Measurements from ENCODE around the gene DENND6B.
"Not testable (repeated sequence)": the region's sequence is repeated elsewhere in the genome, so short reads cannot be mapped to it uniquely, and the experiment has no call there.

DENND6B gene, protein sequence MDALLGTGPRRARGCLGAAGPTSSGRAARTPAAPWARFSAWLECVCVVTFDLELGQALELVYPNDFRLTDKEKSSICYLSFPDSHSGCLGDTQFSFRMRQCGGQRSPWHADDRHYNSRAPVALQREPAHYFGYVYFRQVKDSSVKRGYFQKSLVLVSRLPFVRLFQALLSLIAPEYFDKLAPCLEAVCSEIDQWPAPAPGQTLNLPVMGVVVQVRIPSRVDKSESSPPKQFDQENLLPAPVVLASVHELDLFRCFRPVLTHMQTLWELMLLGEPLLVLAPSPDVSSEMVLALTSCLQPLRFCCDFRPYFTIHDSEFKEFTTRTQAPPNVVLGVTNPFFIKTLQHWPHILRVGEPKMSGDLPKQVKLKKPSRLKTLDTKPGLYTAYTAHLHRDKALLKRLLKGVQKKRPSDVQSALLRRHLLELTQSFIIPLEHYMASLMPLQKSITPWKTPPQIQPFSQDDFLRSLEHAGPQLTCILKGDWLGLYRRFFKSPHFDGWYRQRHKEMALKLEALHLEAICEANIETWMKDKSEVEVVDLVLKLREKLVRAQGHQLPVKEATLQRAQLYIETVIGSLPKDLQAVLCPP

DNA sequence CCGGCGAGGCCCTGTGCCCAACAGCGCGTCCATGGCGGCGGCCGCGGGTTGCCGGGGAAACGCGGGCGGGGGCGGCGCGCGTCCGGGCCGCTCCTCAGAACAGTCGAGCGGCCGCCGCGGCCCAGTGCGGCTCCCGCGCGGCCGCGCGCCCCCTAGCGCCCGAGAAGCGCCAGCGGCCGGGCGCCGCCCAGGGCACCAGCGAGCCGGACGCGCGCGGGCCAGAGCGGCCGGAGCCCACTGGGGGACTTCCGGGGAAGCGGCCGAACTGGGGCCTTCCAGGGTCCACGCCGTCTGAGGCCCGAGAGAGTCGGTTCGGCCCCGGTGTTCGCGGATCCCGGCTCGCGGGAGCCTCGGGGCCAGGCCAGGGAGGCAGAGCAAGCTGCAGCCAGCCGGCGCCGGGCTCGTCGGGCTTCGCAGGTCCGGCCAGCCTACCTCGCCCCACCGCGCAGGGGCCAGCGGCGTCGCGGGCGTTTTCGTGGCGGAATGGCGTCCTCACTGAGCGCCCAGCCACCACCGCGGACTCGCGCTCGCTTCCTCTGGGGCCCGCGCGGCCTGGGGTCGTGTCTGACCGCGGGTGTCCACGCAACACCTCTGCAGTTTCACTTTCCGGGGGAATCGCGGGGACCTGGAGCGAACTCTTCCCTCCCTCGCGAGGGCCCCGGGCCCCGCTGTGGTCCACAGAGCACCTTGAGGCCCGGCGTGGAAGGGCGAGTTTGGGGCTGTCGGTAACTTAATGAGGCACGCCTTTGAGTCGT, at the start of gene DENND6B:
TSS of gene DENND6B (minus strand) at position 57 of the 755 bp plus-strand sequence. CDS start at position 33, 24 bp downstream.
- H3K27ac Mint-ChIP-seq: peak within 1 kb of the TSS; percentile 55
- peaks cover 58% of the 10 kb centered on the region for H3K27me3 Mint-ChIP-seq
- H3K9me3 Mint-ChIP-seq: no peaks in the 10 kb centered on the region
- H3K4me3 Mint-ChIP-seq: peak within 1 kb of the TSS; percentile 79
- H3K36me3 Mint-ChIP-seq: no peaks in the 10 kb centered on the region
- CTCF ChIA-PET: interaction anchor here (0.6 to 4.5 kb wide), 9 partner anchors 9 to 171 kb away, joined by 3 to 23 read pairs (median 4); no protein-coding TSS in a partner anchor
- DNase-seq: peak; percentile 74
- H3K4me1 Mint-ChIP-seq: peaks cover 13% of the 10 kb centered on the region

DNA sequence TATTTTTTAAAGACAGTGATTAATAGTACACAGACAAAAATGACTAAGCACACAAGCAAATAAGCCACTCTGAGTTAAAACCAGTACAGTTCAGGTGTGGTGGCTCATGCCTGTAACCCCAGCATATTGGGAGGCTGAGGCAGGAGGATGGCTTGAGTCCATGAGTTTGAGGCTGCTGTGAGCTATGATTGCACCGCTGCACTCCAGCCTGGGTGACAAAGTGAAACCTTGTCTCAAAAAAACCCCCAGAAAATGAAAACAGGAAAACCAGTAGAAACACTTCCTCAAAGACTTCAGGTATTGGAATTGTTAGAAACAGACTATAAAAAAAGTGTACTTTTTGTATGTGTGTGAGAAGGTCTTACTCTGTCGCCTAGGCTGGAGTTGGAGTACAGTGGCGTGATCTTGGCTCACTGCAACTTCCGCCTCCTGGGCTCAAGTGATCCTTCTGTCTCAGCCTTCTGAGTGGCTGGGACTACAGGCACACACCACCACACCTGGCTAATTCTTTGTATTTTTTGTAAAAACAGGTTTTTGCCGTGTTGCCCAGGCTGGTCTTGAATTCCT, 49.4 kb upstream of the DENND6B start:
- Mint-ChIP-seq H3K4me3 (no peak overlapping the region), H3K9me3 (no peaks in the 10 kb centered on the region), H3K27me3 (no peaks in the 10 kb centered on the region), H3K36me3 (peaks cover 35% of the 10 kb centered on the region), H3K27ac (peak overlapping the region; percentile 83), H3K4me1 (peaks cover 17% of the 10 kb centered on the region)
- DNase-seq: peak; percentile 27
- CTCF ChIA-PET: interaction anchor here (1.5 kb wide), 1 partner anchor 10 kb away, joined by 5 read pairs; no protein-coding TSS in a partner anchor

DNA sequence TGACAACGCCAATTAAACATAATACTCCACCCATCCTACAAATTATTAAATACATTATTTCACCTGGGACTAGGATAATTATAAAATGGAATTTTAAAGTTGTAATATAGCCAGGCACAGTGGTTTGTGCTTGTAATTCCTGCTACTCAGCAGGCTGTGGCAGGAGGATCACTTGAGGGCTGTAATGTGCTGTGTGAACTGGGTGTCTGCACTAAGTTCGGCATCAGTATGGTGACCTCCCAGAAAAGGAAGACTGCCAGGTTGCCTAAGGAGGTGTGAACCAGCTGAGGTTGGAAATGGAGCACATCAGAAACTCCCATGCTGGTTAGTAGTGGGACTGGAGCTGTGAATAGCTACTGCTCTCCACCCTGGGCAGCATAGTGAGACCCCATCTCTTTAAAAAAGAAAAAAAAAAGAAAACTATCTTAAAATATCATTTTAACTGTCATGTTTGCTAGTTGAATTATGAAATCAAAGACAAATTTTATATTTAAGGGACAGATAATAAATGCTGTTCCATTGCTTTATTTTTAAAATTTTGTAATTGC, 44.4 kb upstream of the DENND6B start:
- no peak overlapping the region for H3K4me3 Mint-ChIP-seq
- H3K27ac Mint-ChIP-seq: no peak overlapping the region
- CTCF ChIA-PET: interaction anchor here (0.7 to 1.2 kb wide), 2 partner anchors 42 to 120 kb away, joined by 3 read pairs; no protein-coding TSS in a partner anchor
- no peaks in the 10 kb centered on the region for H3K9me3 Mint-ChIP-seq
- H3K4me1 Mint-ChIP-seq: peaks cover 12% of the 10 kb centered on the region
- H3K36me3 Mint-ChIP-seq: peaks cover 37% of the 10 kb centered on the region
- H3K27me3 Mint-ChIP-seq: no peaks in the 10 kb centered on the region
- no peak for DNase-seq

DNA sequence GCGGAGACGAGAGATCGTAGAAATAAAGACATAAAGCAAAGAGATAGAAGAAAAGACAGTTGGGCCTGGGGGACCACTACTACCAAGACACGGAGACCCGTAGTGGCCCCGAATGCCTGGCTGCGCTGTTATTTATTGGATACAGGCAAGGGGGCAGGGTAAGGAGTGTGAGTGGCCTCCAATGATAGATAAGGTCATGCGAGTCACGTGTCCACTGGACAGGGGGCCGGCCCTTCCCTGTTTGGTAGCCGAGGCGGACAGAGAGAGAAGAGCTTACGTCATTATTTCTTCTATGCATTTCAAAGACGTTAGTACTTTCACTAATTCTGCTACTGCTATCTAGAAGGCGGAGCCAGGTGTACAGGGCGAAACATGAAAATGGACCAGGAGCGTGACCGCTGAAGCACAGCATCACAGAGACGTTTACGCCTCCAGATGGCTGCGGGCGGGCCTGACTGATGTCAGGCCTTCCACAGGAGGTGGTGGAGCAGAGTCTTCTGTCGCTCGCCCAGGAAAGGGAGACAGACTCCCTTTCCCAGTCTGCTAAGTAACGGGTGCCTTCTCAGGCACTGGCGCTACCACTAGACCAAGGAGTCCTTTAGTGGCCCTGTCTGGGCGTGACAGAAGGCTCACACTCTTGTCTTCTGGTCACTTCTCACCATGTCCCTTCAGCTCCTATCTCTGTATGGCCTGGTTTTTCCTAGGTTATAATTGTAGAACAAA, 41.1 kb upstream of the DENND6B start:
- Mint-ChIP-seq H3K4me3 (no peak overlapping the region), H3K36me3 (peaks cover 27% of the 10 kb centered on the region), H3K4me1 (no peaks in the 10 kb centered on the region), H3K9me3 (no peaks in the 10 kb centered on the region), H3K27ac (no peak overlapping the region), H3K27me3 (no peaks in the 10 kb centered on the region)
- CTCF ChIA-PET: interaction anchor here (0.8 kb wide), 1 partner anchor 130 kb away, joined by 3 read pairs; no protein-coding TSS in a partner anchor
- no peak for DNase-seq

DNA sequence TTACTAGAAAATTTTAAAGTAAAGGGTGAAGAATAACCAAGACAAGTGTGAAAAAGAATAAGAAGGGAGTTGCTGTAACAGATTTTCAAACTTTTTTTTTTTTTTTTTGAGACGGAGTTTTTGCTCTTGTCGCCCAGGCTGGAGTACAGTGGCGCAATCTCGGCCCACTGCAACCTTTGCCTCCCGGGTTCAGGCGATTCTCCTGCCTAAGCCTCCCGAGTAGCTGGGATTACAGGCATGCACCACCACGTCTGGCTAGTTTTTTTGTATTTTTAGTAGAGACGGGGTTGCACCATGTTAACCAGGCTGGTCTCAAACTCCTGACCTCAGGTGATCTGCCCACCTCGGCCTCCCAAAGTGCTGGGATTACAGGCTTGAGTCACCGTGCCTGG, 37.0 kb upstream of the DENND6B start:
- peaks cover 18% of the 10 kb centered on the region for H3K4me1 Mint-ChIP-seq
- H3K9me3 Mint-ChIP-seq, H3K27ac Mint-ChIP-seq, CTCF ChIA-PET, DNase-seq, H3K27me3 Mint-ChIP-seq, H3K4me3 Mint-ChIP-seq: not testable (repeated sequence)
- H3K36me3 Mint-ChIP-seq: peaks cover 37% of the 10 kb centered on the region

DNA sequence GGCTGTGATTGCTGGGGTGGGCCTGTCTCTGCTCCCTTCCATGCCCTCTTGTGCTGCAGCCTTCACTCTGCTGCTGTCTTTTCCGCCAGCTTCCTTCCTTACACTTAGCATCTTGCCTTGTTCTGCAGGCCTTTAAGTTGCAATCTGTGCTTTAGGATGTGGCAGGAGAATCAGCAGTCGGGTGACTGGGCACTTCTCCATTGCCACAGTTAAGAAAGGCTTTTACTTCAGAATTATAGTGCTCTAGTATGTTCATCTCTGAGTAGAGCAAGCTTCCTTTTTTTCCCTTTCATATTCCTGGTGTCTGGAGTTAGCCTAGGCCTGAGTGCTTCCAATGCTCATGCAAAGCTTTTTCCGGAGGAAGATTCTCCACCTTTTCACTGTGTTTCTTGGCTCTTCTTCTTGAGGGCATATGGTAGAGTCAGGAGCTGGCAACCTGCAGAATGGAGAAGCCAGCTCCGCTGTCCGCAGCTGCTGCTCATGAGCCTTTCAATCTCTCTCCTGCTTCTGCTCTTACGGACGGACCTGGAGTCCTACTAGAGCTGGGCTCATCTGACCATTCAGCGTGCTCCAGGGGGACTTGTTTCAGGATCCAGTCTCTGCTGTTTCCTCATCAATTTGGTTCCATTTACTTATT, 36.5 kb upstream of the DENND6B start:
- Mint-ChIP-seq H3K27me3 (no peaks in the 10 kb centered on the region), H3K4me3 (no peak overlapping the region), H3K9me3 (no peaks in the 10 kb centered on the region), H3K36me3 (peaks cover 34% of the 10 kb centered on the region), H3K27ac (no peak overlapping the region), H3K4me1 (peaks cover 18% of the 10 kb centered on the region)
- CTCF ChIA-PET: no interaction called here
- no peak for DNase-seq

DNA sequence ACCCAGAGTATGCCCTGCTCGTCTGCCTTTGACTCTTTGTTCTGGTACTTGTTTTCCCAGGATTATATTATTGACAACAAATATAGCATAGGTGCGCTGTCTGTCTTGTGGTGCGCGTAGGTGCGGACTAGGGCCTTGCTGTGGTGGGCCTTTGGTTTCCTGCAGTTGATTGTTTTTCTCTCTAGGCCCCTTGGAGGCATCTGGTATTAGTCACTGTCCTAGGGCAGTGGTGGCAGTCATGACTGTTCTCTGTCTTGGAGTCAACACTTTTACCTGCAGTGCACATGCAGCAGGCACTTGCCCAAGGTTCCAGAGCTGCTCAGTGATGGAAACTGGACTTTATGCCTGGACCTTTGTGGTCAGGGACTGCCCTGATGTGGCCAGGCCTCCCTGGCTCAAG, 34.9 kb upstream of the DENND6B start:
- H3K4me1 Mint-ChIP-seq: peaks cover 25% of the 10 kb centered on the region
- CTCF ChIA-PET: interaction anchor here (1.6 kb wide), 1 partner anchor 16 kb away, joined by 4 read pairs; no protein-coding TSS in a partner anchor
- no peaks in the 10 kb centered on the region for H3K9me3 Mint-ChIP-seq
- no peak for DNase-seq
- H3K4me3 Mint-ChIP-seq: no peak overlapping the region
- H3K36me3 Mint-ChIP-seq: peaks cover 28% of the 10 kb centered on the region
- no peaks in the 10 kb centered on the region for H3K27me3 Mint-ChIP-seq
- H3K27ac Mint-ChIP-seq: peak overlapping the region; percentile 59

DNA sequence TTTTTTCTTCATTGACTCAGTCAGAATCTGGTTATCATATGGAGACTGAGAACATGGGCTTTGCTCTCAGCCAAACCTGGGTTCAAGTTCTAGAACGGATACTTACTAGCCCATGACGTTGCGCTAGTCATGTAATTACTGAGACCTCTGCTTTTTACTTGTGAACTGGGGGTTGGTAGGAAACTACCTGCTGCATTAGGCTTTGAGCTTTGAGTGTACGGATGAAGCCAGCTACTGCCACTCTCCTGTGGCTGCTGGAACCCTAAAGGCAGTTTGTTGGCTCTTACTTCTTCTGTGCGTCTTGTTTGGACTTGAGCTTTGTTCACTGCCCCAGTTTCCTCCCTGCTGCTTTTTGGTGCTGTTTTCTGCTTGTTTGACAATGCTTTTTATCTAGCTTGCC, 34.4 kb upstream of the DENND6B start:
- Mint-ChIP-seq H3K9me3 (no peaks in the 10 kb centered on the region), H3K27ac (no peak overlapping the region), H3K4me3 (no peak overlapping the region), H3K27me3 (no peaks in the 10 kb centered on the region), H3K4me1 (peaks cover 25% of the 10 kb centered on the region), H3K36me3 (peaks cover 30% of the 10 kb centered on the region)
- CTCF ChIA-PET: interaction anchor here (1.6 kb wide), 1 partner anchor 17 kb away, joined by 4 read pairs; no protein-coding TSS in a partner anchor
- DNase-seq: no peak

DNA sequence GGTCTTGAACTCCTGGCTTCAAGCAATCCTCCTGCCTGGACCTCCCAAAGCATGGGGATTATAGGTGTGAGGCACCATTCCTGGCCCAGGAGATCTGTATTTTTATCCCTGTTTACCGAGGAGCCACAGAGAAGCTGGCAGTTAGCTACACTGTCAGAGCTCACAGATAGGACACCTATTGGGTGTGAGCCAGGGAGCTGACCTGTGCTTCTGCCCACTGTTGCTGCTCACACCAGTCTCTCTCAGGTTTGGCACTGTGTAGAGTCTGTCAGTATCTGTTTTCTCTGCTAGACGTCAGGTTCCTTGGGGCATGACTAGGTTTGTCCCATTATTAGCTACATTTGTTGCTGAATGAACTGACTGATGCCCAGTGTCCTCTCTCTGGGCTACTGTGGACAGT, 33.8 kb upstream of the DENND6B start:
- Mint-ChIP-seq H3K36me3 (peaks cover 28% of the 10 kb centered on the region), H3K27ac (no peak overlapping the region), H3K9me3 (no peaks in the 10 kb centered on the region), H3K4me3 (no peak overlapping the region), H3K27me3 (no peaks in the 10 kb centered on the region), H3K4me1 (peaks cover 25% of the 10 kb centered on the region)
- no peak for DNase-seq
- CTCF ChIA-PET: interaction anchor here (1.6 kb wide), 1 partner anchor 18 kb away, joined by 4 read pairs; no protein-coding TSS in a partner anchor

DNA sequence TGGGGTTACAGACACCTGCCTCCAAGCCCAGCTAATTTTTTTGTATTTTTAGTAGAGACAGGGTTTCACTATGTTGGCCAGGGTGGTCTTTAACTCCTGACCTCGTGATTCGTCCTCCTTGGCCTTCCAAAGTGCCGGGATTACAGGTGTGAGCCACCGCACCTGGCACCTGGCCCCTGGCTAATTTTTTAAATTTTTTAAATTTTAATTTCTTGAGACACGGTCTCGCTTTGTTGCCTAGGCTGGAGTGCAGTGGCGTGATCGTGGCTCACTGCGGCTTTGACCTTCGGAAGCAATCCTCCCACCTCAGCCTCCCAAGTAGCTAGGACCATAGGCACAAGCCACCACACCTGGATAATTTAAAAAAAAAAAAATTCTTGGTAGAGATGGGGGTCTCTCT, 30.9 kb upstream of the DENND6B start:
- no peaks in the 10 kb centered on the region for H3K27me3 Mint-ChIP-seq
- H3K36me3 Mint-ChIP-seq: peaks cover 31% of the 10 kb centered on the region
- H3K4me1 Mint-ChIP-seq: peaks cover 25% of the 10 kb centered on the region
- no peaks in the 10 kb centered on the region for H3K9me3 Mint-ChIP-seq
- CTCF ChIA-PET: no interaction called here
- H3K4me3 Mint-ChIP-seq: no peak overlapping the region
- no peak for DNase-seq
- no peak overlapping the region for H3K27ac Mint-ChIP-seq

DNA sequence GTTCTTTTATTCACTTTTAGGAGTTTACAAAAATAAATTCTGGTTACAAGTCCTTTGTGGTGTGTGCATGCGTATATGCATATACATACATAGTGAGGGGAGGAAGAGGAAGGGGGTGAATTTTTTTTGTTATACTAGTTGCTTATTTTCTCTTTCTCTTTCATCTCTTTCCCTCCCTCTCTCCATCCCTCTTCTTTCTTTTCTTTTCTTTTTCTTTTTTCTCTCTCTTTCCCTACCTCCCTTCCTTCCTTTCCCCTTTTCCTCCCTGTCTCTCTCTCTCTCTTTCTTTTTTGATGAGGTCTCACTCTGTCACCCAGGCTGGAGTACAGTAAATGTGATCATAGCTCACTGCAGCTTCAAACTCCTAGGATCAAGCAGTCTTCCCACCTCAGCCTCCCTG, 30.4 kb upstream of the DENND6B start:
- Mint-ChIP-seq H3K27ac (no peak overlapping the region), H3K4me3 (no peak overlapping the region), H3K9me3 (no peaks in the 10 kb centered on the region), H3K4me1 (peaks cover 25% of the 10 kb centered on the region), H3K36me3 (peaks cover 33% of the 10 kb centered on the region), H3K27me3 (no peaks in the 10 kb centered on the region)
- DNase-seq: no peak
- CTCF ChIA-PET: no interaction called here

DNA sequence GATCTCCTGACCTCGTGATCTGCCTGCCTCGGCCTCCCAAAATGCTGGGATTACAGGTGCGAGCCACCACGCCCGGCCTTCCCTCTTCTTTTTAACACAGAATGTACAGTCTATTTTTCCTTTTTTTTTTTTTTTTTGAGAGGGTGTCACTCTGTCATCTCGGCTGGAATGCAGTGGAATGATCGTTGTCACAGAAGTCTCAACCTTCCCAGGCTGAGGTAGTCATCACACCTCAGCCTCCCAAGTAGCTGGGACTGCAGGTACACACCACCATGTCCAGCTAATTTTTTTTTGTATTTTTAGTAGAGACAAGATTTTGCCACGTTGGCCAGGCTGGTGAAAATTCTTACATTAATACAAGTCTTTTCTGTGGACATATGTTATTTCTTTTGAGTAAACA, 29.4 kb upstream of the DENND6B start:
- no peak overlapping the region for H3K4me3 Mint-ChIP-seq

DNA sequence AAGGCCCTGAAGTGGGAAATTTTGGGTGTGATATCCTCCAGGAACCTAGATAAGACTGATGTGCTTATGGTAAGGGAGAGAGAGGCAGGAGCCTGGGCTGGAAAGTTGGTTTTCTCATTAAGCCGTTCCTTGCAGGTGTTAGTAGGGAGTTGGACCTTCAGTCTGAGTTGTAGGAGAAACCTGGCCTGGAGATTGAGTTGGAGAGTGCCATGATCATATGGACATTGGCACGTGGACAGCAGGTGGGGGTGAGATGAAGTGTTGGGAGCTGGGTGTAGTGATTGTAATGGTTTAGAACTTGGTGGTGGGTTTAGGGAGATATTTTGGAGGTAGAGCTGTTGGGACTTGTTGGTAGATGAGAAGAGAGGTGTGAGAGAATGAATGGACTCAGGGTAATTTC, 21.2 kb upstream of the DENND6B start:
- no peak for DNase-seq
- CTCF ChIA-PET: no interaction called here
- Mint-ChIP-seq H3K27ac (no peak overlapping the region), H3K36me3 (peaks cover 6% of the 10 kb centered on the region), H3K9me3 (no peaks in the 10 kb centered on the region), H3K27me3 (no peaks in the 10 kb centered on the region), H3K4me1 (no peaks in the 10 kb centered on the region), H3K4me3 (no peak overlapping the region)

More for the DNA sequence above, 29.4 kb upstream of the DENND6B start:
- DNase-seq: no peak
- Mint-ChIP-seq H3K27me3 (no peaks in the 10 kb centered on the region), H3K27ac (no peak overlapping the region), H3K4me1 (peaks cover 18% of the 10 kb centered on the region), H3K9me3 (no peaks in the 10 kb centered on the region), H3K36me3 (peaks cover 27% of the 10 kb centered on the region)
- CTCF ChIA-PET: no interaction called here

Data from activated naive CD4-positive, alpha-beta T cell treated with anti-CD3 and anti-CD28 coated beads, Interleukin-2, amount 10 ng/mL, durations not matched to agents 7 days and 5 days (primary cell).